SK-N-SH (cell line): Measurements from ENCODE around the gene FALEC. TPM values are rescaled to one million over a fixed set of nuclear protein-coding genes. Genes with fewer than 3 reads are reported as not detected.
A peak's percentile ranks its signal among the peaks of the same experiment; 100 is the strongest.

ENCODE experiments used
- CTCF ChIA-PET: fragments of 300-600, 350-600 bp; formaldehyde crosslinking; extraction: SDS; loops from one replicate; lab custom pipeline; 2021; lab: Yijun Ruan, JAX
- POLR2A ChIA-PET: fragments of 350-600 bp; sonication (Branson Sonifier 250); formaldehyde crosslinking; extraction: SDS; loops from one replicate; lab custom pipeline; 2020; ENCODE audit warnings: antibody characterized with exemption, inconsistent platforms; lab: Yijun Ruan, JAX
- DNase-seq: peaks from one replicate; pipeline ENCODE4 v3.0.0; 2012
- H2AFZ ChIP-seq: fragments of 200-600 bp; sonication (generic); 2 replicates; pipeline ENCODE4 v1.8.1; 2016; ENCODE audit warnings: antibody characterized with exemption, mild to moderate bottlenecking, low read depth
- H3F3A ChIP-seq: fragments of 200-600 bp; sonication (generic); replicated peaks from 2 replicates; pipeline ENCODE3; 2016; ENCODE audit warnings: antibody characterized with exemption, mild to moderate bottlenecking; ENCODE audit not compliant: insufficient read depth
- H3K27ac ChIP-seq, 2 experiments: fragments of 200-500 bp in 1 of 2; fragments of 200-600 bp in 1 of 2; sonication (Bioruptor generic) in 1 of 2; sonication (generic), shearing (Covaris generic) in 1 of 2; 2 replicates each; pipeline versions ENCODE4 v1.5.1 to v1.6.1; 2014 to 2016; ENCODE audit warnings: low read depth in 2 of 2, inconsistent platforms in 1 of 2, low read length in 1 of 2, mild to moderate bottlenecking in 1 of 2, mixed read lengths in 1 of 2
- H3K27me3 ChIP-seq: fragments of 200-600 bp; sonication (generic), shearing (Covaris generic); 2 replicates; pipeline ENCODE4 v1.6.1; 2016; ENCODE audit warnings: mixed run types; ENCODE audit not compliant: insufficient read depth
- H3K36me3 ChIP-seq, 2 experiments: fragments of 200-500 bp in 1 of 2; fragments of 200-600 bp in 1 of 2; sonication (Bioruptor generic) in 1 of 2; sonication (generic) in 1 of 2; replicated peaks in 1 of 2; 2 replicates each; pipeline versions ENCODE3 to v1.5.1; 2014 to 2016; ENCODE audit warnings: low read length in 1 of 2, mild to moderate bottlenecking in 1 of 2; ENCODE audit not compliant: insufficient read depth in 2 of 2, control insufficient read depth in 1 of 2
- H3K4me1 ChIP-seq, 2 experiments: fragments of 200-500 bp in 1 of 2; fragments of 200-600 bp in 1 of 2; sonication (Bioruptor generic) in 1 of 2; sonication (generic), shearing (Covaris generic) in 1 of 2; 2 replicates each; pipeline versions ENCODE4 v1.5.1 to v1.6.1; 2014 to 2016; ENCODE audit warnings: low read depth in 1 of 2, low read length in 1 of 2, mixed run types in 1 of 2; ENCODE audit not compliant: insufficient read depth in 2 of 2, control insufficient read depth in 1 of 2
- H3K4me2 ChIP-seq: fragments of 200-600 bp; sonication (generic), shearing (Covaris generic); 2 replicates; pipeline ENCODE4 v1.6.1; 2017; ENCODE audit warnings: mixed run types
- H3K4me3 ChIP-seq, 2 experiments: fragments of 200-500 bp in 1 of 2; fragments of 200-600 bp in 1 of 2; sonication (Bioruptor generic) in 1 of 2; sonication (generic), shearing (Covaris generic) in 1 of 2; 2 replicates each; pipeline versions ENCODE4 v1.5.1 to v1.8.1; 2014 to 2016; ENCODE audit warnings: low read depth in 2 of 2, inconsistent platforms in 1 of 2, low read length in 1 of 2, mild to moderate bottlenecking in 1 of 2, mixed read lengths in 1 of 2, moderate library complexity in 1 of 2
- H3K79me2 ChIP-seq: fragments of 200-600 bp; sonication (generic); 2 replicates; pipeline ENCODE4 v1.8.1; 2017; ENCODE audit warnings: mild to moderate bottlenecking; ENCODE audit not compliant: insufficient read depth
- H3K9ac ChIP-seq: fragments of 200-600 bp; sonication (generic); 2 replicates; pipeline ENCODE4 v1.6.1; 2017; ENCODE audit warnings: mixed run types
- H3K9me2 ChIP-seq: fragments of 200-600 bp; sonication (generic); 2 replicates; pipeline ENCODE4 v1.6.1; 2017; ENCODE audit warnings: mixed run types
- H3K9me3 ChIP-seq: fragments of 200-600 bp; sonication (generic); 2 replicates; pipeline ENCODE4 v1.6.1; 2017; ENCODE audit warnings: mixed run types, mild to moderate bottlenecking, moderate library complexity
- H4K20me1 ChIP-seq: fragments of 200-600 bp; sonication (generic); 2 replicates; pipeline ENCODE4 v1.6.1; 2017; ENCODE audit warnings: mild to moderate bottlenecking, mixed run types; ENCODE audit not compliant: insufficient read depth
- CHD2 ChIP-seq: fragments of 150-350 bp; IDR thresholded peaks from 2 replicates; pipeline ENCODE4 v1.6.1; 2018; ENCODE audit warnings: low read length; ENCODE audit not compliant: partially characterized antibody
- EP300 ChIP-seq, 2 experiments: IDR thresholded peaks; 2 replicates each; pipeline versions ENCODE4 v1.4.0 to v1.6.1; 2012; ENCODE audit warnings: borderline replicate concordance in 1 of 2, low read depth in 1 of 2, low read length in 1 of 2
- FOSL2 ChIP-seq: IDR thresholded peaks from 2 replicates; pipeline ENCODE4 v1.4.0; 2012; ENCODE audit warnings: low read depth, mild to moderate bottlenecking, moderate library complexity, borderline replicate concordance
- GABPA ChIP-seq: IDR thresholded peaks from 2 replicates; pipeline ENCODE4 v1.4.0; 2012; ENCODE audit warnings: low read depth, mild to moderate bottlenecking
- NRF1 ChIP-seq: IDR thresholded peaks from 2 replicates; pipeline ENCODE4 v1.6.1; 2012; ENCODE audit warnings: low read depth, mild to moderate bottlenecking, low read length
- PBX3 ChIP-seq: IDR thresholded peaks from 2 replicates; pipeline ENCODE4; 2012
- POLR2AphosphoS5 ChIP-seq: IDR thresholded peaks from 2 replicates; pipeline ENCODE4 v1.6.1; 2012; ENCODE audit warnings: low read depth, low read length
- RAD21 ChIP-seq: IDR thresholded peaks from 2 replicates; pipeline ENCODE4 v1.6.1; 2012; ENCODE audit warnings: mild to moderate bottlenecking, low read length
- TCF12 ChIP-seq: IDR thresholded peaks from 2 replicates; pipeline ENCODE4 v1.4.0; 2012
- USF1 ChIP-seq: IDR thresholded peaks from 2 replicates; pipeline ENCODE4 v1.4.0; 2012; ENCODE audit warnings: low read depth, borderline replicate concordance
- YY1 ChIP-seq: IDR thresholded peaks from 2 replicates; pipeline ENCODE4 v1.4.0; 2012; ENCODE audit warnings: low read depth, mild to moderate bottlenecking
- WGBS: methylation state at CpG from one replicate; pipeline ENCODE4 v1.1.6; 2017; ENCODE audit warnings: low lambda C conversion rate; 5-methylcytosine and 5-hydroxymethylcytosine counted together
- polyA plus RNA-seq, 3 experiments: library from polyadenylated mRNA; depleted of rRNA; stranded (reverse); fragments of >200 nt; gene quantifications; 2 replicates each; pipeline ENCODE4 v1.2.3, GENCODE V29; 2012
- TF ChIP-seq, protein P1 (sequence below): IDR thresholded peaks from 2 replicates; pipeline ENCODE4 v1.4.0; 2012; ENCODE audit warnings: low read depth, borderline replicate concordance
- TF ChIP-seq, protein P2 (sequence below): IDR thresholded peaks from 2 replicates; pipeline ENCODE4 v1.6.1; 2012; ENCODE audit warnings: mild to moderate bottlenecking, low read depth, low read length, moderate library complexity

The FALEC gene
- polyA plus RNA-seq, 1 of the 3 experiments (the other 2 are of a cell fraction): 0.72 TPM

DNA sequence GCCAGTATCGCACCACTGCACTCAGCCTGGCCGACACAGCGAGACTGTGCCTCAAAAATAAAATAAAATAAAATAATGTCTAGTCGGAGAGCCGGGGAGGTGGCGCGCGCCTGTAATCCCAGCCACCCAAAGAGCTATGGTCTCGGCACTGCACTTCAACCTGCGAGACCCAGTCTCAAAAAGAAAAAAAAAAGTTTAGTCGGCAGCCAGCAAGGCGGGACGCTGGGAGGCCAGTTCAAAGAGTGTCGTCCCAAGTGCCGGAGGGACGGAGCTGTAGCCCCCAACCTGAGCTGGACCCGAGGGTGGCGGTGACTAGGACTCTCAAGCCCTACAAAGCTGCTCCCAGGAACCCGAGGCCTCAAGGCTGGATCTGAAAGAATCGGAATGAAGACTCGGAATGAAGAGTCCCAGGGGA lies 632 bp upstream of the FALEC start:
- no peaks in the 10 kb centered on the region for H3K9me3 ChIP-seq
- no peaks in the 10 kb centered on the region for H3K79me2 ChIP-seq
- peaks cover 2 to 4% of the 10 kb centered on the region in 2 experiments; a peak in 1 of 4 replicates for H3K4me1 ChIP-seq
- no peaks in the 10 kb centered on the region for H3K36me3 ChIP-seq
- DNase-seq: no peak
- H3F3A ChIP-seq: peaks cover 4% of the 10 kb centered on the region
- peak overlapping the region; percentile 58 to 80 for H3K27ac ChIP-seq
- POLR2A ChIA-PET: interaction anchor here (0.6 to 1.5 kb wide), 8 partner anchors 10 to 210 kb away, joined by 3 to 5 read pairs (median 3); partner anchors contain the start of gene ENSA
- 37% methylated on average over 14 of the region's 21 CpGs for WGBS
- peak overlapping the region; percentile 75 for H3K4me2 ChIP-seq
- H4K20me1 ChIP-seq: no peaks in the 10 kb centered on the region
- TF ChIP-seq TCF12 (no peak), GABPA (no peak), CHD2 (no peak), YY1 (no peak), FOSL2 (no peak), USF1 (no peak), EP300 (IDR thresholded peaks at IDR 0.05; ENCODE audit: borderline replicate concordance in 1 of 2, low read depth in 1 of 2, low read length in 1 of 2) (no peak)
- TF ChIP-seq, protein P1, sequence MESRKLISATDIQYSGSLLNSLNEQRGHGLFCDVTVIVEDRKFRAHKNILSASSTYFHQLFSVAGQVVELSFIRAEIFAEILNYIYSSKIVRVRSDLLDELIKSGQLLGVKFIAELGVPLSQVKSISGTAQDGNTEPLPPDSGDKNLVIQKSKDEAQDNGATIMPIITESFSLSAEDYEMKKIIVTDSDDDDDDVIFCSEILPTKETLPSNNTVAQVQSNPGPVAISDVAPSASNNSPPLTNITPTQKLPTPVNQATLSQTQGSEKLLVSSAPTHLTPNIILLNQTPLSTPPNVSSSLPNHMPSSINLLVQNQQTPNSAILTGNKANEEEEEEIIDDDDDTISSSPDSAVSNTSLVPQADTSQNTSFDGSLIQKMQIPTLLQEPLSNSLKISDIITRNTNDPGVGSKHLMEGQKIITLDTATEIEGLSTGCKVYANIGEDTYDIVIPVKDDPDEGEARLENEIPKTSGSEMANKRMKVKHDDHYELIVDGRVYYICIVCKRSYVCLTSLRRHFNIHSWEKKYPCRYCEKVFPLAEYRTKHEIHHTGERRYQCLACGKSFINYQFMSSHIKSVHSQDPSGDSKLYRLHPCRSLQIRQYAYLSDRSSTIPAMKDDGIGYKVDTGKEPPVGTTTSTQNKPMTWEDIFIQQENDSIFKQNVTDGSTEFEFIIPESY: no peak
- H3K9me2 ChIP-seq: no peaks in the 10 kb centered on the region
- CTCF ChIA-PET: interaction anchor here (0.8 to 4.6 kb wide), 7 partner anchors 11 to 259 kb away, joined by 3 to 34 read pairs (median 4); no protein-coding TSS in a partner anchor
- peak overlapping the region; percentile 59 to 70 for H3K4me3 ChIP-seq
- no peaks in the 10 kb centered on the region for H3K27me3 ChIP-seq
- peak overlapping the region; percentile 84 for H2AFZ ChIP-seq
- H3K9ac ChIP-seq: peak overlapping the region; percentile 75

- Histone ChIP-seq H3K27me3 (no peaks in the 10 kb centered on the region), H3K27ac (peak overlapping the region; percentile 50 to 69; a peak in 3 of 4 replicates), H4K20me1 (no peaks in the 10 kb centered on the region), H3K9ac (peak overlapping the region; percentile 75), H3K9me2 (no peaks in the 10 kb centered on the region), H3K4me1 (peaks cover 2 to 4% of the 10 kb centered on the region in 2 experiments; a peak in 1 of 4 replicates), H3K4me3 (peak overlapping the region; percentile 59 to 70), H3K4me2 (peak overlapping the region; percentile 75), H3K36me3 (no peaks in the 10 kb centered on the region), H2AFZ (peak overlapping the region; percentile 93), H3K9me3 (no peaks in the 10 kb centered on the region), H3K79me2 (no peaks in the 10 kb centered on the region), H3F3A (peaks cover 7% of the 10 kb centered on the region)
- ChIA-PET CTCF (interaction anchor here (0.5 to 4.6 kb wide), 9 partner anchors 12 to 393 kb away, joined by 3 to 34 read pairs (median 3); partner anchors contain the start of gene MCL1), POLR2A (interaction anchor here (0.9 to 1.5 kb wide), 5 partner anchors 9 to 113 kb away, joined by 3 to 5 read pairs (median 3); partner anchors contain the start of gene ENSA)
- no peak for TF ChIP-seq RAD21
- no peak for TF ChIP-seq POLR2AphosphoS5
- TF ChIP-seq PBX3: no peak
- TF ChIP-seq NRF1: no peak
- TF ChIP-seq, protein P2, sequence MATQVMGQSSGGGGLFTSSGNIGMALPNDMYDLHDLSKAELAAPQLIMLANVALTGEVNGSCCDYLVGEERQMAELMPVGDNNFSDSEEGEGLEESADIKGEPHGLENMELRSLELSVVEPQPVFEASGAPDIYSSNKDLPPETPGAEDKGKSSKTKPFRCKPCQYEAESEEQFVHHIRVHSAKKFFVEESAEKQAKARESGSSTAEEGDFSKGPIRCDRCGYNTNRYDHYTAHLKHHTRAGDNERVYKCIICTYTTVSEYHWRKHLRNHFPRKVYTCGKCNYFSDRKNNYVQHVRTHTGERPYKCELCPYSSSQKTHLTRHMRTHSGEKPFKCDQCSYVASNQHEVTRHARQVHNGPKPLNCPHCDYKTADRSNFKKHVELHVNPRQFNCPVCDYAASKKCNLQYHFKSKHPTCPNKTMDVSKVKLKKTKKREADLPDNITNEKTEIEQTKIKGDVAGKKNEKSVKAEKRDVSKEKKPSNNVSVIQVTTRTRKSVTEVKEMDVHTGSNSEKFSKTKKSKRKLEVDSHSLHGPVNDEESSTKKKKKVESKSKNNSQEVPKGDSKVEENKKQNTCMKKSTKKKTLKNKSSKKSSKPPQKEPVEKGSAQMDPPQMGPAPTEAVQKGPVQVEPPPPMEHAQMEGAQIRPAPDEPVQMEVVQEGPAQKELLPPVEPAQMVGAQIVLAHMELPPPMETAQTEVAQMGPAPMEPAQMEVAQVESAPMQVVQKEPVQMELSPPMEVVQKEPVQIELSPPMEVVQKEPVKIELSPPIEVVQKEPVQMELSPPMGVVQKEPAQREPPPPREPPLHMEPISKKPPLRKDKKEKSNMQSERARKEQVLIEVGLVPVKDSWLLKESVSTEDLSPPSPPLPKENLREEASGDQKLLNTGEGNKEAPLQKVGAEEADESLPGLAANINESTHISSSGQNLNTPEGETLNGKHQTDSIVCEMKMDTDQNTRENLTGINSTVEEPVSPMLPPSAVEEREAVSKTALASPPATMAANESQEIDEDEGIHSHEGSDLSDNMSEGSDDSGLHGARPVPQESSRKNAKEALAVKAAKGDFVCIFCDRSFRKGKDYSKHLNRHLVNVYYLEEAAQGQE: no peak
- DNase-seq: peak; percentile 44
- WGBS: 5% methylated on average over 19 of the region's 19 CpGs
Observed at GRCh38 chr1:150516050-150516591, 569 bp downstream of the FALEC start.
